ENCODE results near the gene ATP6V0A4.

- no peak for TF ChIP-seq CTCF (IDR thresholded peaks at IDR 0.05; ENCODE audit: insufficient read depth, low read depth, low read length)
- no peak for TF ChIP-seq EZH2 (IDR thresholded peaks at IDR 0.05; ENCODE audit: insufficient read depth, low read length)
Observed at GRCh38 chr7:138720286-138720685, 77.7 kb downstream of the ATP6V0A4 start.

Measured in astrocyte (in vitro differentiated cells and primary cell).